HG02759 (cell line): Measurements from ENCODE around the gene TNK2.
A peak's percentile ranks its signal among the peaks of the same experiment; 100 is the strongest.
"Not testable (repeated sequence)": the region's sequence is repeated elsewhere in the genome, so short reads cannot be mapped to it uniquely, and the experiment has no call there.

Experiments used
- ATAC-seq: cut with Tn5 transposase; IDR thresholded peaks from one replicate; pipeline ENCODE4 v1.9.1; 2021; ENCODE audit warnings: mild to moderate bottlenecking, moderate library complexity; ENCODE audit not compliant: unreplicated experiment

TNK2 gene

DNA sequence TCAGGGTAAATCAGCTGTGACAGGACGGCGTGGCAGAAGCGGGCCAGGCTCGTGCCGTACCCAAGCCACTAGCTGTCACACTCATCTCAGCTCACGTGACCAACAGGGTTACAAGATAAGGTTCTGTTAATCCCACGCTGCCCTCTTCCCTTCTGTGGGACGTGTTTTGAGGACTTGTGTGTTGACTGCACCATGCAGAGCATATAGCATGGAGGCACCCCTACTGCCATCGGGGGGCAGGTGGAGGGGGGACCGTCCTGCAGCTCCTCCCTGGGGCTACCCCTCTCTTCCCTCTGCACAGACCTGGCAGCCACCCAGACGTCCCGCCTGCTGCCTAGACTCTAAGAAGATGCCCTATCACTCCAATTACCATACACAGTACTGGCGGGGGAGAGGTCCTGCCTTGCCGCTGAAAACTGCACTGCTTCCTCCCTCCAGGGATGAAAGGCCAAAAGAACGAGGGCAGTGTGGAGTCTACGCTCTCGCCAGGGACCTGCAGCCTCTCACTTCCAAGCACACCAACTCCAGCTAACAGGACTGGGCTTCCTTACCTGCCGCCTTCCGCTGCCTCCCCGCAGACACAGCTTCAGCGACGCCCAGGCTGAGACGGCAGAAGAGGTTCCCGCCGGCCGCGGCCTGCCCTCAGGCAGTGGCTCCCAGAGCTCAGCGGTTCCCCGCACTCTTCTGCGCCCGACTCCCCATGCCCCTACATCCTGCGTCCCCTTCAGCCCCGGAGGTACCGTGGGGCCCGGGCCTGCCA, at the start of gene TNK2:
Gene TNK2 (minus strand): TSS at position 618 of the 760 bp plus-strand sequence. CDS start 19,963 bp downstream, outside the sequence.
- ATAC-seq: peak; percentile 36

DNA sequence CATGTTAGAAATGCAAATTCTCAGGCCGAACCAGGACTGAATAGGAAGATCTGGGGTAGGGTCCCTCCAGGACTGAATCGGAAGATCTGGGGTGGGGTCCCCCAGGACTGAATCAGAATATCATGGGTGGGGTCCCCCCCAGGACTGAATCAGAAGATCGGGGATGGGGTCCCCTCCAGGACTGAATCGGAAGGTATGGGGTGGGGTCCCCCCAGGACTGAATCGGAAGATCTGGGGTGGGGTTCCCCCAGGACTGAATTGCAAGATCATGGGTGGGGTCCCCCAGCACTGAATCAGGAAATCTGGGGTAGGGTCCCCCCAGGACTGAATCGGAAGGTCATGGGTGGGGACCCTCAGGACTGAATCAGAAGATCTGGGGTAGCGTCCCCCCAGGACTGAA, 48.2 kb upstream of the TNK2 start:
- no peak for ATAC-seq

DNA sequence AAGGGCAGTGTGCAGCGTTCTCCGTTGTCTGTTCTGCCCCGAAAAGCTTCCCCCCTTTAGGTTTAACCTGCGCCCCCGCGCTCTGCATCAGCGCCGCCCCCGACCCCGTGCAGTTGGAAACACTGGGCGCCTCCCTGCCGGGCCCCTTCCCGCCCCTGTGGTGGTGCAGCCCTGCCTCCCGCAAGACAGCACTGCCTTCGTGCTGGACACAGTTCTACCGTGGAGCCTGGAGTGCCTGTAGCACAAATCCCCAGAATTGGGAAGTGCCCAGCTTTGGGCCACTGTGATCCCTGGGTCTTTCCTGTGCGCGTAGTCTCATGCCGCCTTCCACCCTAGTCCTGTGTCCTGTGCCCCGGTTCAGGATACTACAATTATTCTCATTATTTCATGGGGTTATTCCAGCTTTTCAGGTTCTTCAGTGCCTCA, 47.1 kb upstream of the TNK2 start:
- not testable (repeated sequence) for ATAC-seq

DNA sequence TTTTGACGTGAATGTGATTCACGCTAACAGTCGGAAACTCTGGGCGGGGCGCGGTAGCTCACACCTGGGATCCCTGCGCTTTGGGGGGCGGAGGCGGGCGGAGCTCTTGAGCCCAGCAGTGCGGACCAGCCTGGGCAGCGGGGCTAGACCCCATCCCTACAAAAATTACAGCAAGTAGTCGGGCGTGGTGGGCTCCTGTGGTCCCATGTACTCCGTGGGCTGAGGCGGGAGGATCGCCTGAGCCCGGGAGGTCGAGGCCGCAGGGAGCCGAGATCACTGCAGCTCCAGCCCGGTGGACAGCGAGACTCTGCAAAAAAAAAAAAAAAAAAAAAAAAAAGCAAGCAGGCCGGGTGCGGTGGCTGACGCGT, 46.4 kb upstream of the TNK2 start:
- ATAC-seq: peak; percentile 38

DNA sequence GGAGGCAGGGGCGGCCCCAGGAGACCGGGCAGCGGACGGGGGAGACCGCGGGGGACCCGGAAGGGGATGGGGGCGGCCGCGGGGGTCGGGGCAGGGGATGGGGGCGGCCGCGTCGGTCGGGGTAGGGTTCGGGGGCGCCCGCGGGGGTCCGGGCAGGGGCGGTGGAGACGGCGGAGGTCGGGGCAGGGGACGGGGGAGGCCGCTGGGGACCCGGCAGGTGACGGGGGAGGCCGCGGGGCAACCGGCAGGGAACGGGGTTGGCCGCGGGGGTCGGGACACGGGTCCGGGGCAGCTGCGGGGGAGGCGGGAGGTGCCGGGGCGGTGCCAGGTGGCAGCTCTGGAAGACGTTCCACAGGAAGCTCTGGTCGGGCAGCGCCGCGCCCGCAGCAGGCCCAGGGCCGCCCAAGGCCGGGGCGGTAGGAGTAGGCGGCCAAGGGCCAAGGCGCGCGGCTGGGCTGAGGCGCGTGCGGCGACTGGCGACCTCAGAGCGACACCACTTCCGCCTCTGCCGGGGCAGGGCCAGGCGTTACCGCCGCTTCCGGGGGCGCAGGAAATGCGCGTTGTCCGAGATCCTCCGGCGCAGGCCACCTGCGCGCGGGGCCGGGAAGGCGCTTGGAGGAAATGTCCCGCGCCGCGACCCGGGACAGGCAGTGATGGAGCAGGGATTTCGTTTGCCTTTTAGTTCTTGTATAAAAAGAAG, 45.9 kb upstream of the TNK2 start:
- ATAC-seq: peak; percentile 97

DNA sequence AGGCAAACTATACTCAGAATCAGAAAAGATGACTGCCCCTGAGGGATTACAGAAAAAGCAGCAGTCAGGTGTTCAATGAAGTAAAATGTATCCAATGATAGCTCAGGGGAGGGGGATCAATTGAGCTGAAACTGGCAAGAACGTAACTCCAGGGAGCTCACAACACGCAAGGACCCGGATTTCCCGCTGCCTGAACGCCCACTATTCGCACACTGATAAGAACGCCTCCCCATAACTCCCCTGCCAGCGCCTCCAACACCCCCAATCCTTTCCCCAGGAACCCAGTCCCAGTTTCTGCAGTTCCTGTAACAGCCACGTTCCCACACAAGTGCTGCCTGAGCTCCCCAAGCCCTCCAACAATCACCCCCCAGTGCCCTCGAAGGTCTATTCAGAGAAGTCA, 44.2 kb upstream of the TNK2 start:
- not testable (repeated sequence) for ATAC-seq

DNA sequence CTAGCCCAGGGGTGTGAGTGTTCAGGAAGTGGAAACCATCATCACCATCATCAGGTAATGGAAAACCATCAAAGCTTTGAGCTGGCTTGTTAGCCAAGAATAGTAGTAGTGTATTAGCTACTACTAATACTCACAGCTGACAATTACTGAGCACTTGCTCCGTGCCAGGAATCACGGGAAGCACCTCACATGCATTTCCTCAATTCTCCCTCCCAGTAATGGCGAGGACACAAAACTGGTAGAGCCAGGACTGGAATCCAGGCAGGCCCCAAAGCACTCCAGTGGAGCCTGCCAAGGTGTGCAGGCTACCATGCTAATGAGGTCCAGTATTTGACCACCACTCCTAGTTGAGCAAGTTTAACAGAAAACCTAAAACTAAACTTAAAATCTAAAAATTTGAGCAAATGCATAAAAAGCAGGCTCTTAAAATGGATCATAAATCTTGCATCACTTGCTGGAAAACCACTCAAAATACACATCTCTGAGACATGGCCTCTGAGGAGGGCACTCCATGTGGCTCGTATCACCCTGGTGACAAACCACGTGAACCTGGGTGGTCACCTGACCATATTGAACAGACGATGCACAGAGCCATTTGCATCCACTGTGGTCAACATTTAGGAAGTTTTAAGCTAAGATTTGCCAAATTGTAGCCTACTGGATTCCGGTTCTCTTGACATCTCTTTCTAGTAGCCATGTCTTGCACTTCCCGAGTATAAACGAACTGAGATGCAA, 43.3 kb upstream of the TNK2 start:
- ATAC-seq: not testable (repeated sequence)

DNA sequence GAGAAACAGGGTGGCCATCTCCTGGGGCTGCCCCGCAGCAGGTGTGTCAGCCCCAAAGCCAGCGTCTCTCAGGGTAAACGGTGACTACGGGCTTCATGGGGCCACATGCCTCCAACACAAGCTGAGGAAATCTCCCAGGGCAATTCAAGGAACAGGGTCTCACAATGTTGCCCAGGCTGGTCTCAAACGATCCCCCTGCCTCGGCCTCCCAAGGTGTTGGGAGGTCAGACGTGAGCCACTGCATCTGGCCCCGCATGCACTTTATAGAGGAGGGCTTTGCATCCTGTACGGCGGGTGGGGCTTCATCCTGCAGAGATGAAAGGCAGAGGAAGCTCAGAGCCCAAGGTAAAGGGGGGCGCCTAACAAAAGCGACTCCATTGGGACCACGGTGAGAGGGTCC, 42.4 kb upstream of the TNK2 start:
- not testable (repeated sequence) for ATAC-seq

DNA sequence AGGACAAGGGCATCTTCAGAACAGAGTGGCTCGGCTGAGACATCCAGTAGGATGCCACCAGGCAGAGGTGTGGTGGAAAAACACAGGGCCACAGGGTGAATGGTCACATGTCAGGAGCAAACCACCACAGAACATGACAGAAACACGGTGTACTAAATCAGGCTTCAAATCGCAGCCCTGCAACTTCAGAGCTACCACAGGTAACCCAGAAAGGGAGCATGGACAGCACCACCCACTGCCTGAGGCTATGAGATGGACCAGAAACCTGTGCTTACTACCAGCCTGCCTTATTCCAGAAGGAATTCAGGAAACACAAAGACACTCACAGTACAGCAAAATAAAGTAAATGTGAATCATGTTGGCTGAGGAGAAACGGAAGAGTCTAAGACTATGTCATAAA, 41.8 kb upstream of the TNK2 start:
- ATAC-seq: not testable (repeated sequence)

DNA sequence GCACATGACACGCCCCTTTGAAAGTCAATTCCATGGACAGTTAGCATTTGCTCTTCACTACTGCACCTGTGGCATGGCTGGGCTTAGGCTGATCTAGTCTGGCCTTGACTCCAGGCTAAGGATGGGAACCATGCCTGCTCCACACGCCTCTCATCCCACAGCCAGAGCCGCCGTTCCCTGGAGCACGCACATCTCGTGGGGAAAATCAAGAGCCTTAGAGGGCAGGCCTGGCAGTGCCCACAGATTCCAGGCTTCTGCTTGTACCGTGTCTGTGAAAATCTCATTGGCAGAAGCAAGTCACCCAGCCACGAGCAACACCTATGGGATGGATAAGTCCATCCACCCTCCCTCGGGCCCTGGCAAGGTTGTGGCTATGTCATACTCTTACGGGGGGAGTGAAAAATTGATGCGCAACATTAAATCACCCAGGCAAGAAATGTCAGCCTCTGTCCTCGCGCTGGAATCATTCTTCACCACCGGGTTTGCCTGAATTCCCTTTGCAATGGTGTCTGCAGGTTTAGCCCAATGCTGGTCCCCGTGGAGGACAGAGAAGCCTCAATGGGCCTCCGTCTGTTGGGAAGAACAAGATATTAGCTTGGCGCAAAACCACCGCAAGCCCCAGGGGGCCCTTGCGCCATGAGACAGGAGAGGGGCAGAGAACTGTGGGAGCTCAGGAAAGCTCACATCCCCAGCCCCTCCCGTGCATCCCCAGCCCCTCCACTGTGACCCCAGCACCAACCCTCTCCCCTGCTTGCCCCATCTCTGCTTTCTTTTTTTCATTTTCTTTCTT, 38.8 kb upstream of the TNK2 start:
- ATAC-seq: not testable (repeated sequence)

DNA sequence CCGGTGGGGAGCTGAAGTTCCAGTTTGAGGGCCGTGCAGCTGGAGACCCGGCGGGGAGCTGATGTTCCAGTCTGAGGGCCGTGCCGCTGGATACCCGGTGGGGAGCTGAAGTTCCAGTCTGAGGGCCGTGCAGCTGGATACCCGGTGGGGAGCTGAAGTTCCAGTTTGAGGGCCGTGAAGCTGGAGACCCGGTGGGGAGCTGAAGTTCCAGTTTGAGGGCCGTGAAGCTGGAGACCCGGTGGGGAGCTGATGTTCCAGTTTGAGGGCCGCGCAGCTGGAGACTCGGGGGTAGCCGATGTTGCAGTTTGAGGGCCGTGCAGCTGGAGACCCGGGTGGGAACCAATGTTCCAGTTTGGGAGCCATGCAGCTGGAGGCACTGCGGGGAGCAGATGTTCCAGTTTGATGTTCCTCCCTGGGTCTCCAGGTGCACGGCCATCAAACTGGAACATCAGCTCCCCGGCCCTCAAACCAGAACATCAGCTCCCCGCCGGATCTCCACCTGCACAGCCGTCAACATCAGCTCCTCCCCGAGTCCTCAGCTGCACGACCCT, 33.0 kb upstream of the TNK2 start:
- ATAC-seq: not testable (repeated sequence)

DNA sequence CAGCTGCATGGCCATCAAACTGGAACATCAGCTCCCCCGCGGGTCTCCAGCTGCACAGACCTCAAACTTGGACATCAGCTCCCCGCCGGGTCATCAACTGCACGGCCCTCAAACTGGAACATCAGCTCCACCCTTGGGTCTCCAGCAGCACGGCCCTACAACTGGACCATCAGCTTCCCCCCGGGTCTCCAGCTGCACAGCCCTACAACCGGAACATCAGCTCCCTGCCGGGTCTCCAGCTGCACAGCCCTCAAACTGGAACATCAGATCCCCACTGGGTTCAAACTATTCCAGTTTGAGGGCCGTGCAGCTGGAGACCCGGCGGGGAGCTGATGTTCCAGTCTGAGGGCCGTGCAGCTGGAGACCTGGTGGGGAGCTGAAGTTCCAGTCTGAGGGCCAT, 32.5 kb upstream of the TNK2 start:
- not testable (repeated sequence) for ATAC-seq

DNA sequence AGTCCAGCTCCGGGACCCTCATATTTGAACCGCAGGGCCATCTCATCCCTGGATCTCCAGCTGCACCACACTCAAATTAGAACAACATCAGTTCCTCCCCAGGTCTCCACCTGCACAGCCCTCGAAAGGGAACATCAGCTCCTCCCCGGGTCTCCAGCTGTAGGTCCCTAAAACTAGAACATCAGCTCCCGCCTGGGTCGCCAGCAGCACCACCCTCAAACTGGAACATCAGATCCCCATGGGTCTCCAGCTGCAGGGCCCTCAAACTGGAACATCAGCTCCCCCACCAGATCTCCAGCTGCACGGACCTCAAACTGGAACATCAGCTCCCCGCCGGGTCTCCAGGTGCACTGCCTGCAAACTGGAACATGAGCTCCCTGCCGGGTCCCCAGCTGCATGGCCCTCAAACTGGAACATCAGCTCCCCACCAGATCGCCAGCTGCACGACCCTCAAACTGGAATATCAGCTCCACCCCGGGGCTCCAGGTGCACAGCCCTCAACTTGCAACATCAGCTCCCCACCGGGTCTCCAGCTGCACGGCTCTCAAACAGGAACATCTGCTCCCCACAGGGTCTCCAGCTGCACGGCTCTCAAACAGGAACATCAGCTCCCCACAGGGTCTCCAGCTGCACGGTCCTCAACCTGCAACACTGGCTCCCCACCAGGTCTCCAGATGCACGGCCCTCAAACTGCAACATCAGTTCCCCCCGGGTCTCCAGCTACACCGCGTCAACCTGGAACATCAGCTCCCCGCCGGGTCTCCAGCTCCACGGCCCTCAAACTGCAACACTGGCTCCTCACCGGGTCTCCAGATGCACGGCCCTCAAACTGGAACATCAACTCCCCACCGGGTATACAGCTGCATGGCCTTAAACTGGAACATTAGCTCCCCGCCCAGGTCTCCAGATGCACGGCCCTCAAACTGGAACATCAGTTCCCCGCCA, 31.4 kb upstream of the TNK2 start:
- not testable (repeated sequence) for ATAC-seq

DNA sequence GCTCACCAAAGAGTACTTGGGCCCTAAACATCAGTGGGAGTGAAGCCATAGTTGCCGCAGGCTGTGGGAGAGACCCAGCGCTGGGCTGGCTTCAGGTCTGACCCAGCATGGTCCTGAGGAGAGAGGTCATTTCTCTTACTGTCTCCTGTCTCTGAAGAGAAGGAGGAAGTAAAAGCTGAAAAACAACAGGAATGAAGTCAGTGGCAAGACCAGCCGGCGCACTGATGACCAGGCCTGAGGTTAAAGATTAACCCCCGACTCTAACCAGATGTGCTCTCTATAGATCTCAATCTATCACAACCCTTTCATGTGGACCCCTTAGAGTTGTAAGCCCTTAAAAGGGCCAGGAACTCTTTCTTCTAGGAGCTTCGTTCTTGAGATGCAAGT, 24.7 kb upstream of the TNK2 start:
- ATAC-seq: not testable (repeated sequence)

DNA sequence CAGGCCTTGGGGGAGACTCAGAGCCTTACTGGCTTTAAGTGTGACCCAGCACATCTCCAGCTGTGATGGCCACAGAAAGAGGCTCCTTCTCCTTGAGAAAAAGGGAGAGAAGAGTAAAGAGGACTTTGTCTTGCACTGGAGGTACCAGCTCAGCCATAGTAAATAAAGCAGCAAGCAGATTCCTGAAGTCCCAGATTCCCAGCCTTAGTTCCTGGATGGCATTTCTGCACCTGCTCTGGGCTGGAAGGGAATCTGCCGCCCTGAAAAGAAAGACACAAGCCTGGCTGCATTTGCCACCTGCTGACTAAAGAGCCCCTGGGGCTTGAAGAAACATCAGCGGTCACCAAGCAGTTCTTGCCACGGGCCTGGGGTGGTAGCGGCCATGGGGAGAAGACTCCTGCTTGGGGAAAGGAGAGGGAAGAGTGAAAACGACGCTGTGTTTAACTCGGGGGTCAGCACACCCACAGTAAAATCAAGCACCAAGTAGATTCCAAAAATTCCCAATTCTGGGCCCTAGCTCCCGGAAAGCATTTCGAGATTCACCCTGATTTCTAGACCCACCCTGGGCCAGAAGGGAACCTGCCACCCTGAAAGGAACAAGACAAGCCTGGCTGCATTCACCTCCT, 24.2 kb upstream of the TNK2 start:
- no peak for ATAC-seq

DNA sequence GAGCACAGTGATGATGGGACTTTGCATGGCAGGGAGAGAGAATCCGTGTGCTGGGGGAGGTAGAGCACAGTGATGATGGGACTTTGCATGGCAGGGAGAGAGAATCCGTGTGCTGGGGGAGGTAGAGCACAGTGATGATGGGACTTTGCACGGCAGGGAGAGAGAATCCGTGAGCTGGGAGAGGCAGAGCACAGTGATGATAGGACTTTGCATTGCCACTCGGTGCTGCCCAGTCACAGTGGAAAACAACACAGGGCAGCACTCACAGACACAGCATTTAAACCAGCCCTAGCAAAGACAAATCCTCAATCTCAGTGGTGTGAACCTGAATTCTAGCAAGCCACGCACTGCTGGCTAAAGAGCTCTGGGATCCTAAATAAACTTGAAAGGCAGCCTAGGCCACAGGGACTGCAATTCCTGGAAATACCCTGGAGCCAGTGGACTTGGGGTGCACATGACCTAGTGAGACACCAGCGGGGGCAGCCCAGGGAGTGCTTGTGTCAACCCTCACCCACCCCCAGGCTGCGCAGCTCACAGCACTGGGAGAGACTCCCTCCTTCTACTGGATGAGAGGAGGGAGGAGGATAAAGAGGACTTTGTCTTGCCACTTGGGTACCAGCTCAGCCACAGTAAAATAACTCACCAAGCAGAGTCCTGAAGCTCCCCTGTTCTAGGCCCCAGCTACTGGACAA, 23.4 kb upstream of the TNK2 start:
- ATAC-seq: no peak

DNA sequence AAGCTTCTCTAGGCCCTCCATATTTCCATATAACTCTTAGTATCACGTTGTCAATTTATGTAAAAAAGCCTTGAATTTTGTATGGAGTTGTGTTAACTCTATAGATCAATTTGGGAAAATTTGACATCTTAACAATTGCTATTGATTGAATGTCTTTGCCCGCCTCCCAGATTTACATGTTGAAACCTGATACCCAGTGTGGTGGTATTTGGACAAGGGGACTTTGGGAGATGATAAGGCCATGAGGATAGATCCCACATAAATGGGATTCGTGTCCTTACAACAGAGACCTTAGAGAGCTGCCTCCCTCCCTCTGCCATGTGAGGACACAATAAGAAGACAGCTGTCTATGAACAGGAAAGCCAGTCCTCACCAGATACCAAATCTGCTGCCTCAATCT, 21.1 kb upstream of the TNK2 start:
- no peak for ATAC-seq

DNA sequence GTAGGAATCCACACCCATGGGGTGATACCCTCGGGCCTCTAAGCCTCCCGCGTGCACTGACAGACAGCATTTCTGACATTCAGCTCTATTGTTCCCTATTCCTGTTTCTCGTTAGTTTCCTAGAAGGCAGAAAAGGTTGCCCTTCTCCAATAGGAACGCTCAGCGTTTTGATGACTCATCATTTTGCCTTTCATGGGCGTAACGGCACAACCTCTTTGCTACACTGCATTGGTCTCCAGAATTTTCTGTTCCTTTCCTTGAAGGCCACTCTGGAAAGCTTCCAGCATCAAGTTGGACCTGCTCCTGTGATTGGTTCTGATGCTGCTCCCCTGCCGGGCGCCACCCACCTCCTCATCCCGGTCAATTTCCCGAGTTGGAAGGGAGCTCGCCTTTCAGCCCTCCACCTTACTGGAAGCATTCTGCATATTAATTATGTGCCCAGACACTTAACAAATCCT, 13.0 kb upstream of the TNK2 start:
- no peak for ATAC-seq
